GM18907 (cell line): Measurements from ENCODE around the gene CRADD.
"Not testable (repeated sequence)": the region's sequence is repeated elsewhere in the genome, so short reads cannot be mapped to it uniquely, and the experiment has no call there.

Source experiments
- ATAC-seq: cut with Tn5 transposase; IDR thresholded peaks from one replicate; pipeline ENCODE4 v1.9.1; 2021; ENCODE audit warnings: mild to moderate bottlenecking, moderate library complexity; ENCODE audit not compliant: unreplicated experiment

The CRADD gene

GRCh38 chr12:93918900-93919299 lies 241.7 kb downstream of the CRADD start:
- no peak for ATAC-seq

GRCh38 chr12:93921521-93921920 lies 244.3 kb downstream of the CRADD start:
- no peak for ATAC-seq

GRCh38 chr12:93922583-93923006 lies 245.4 kb downstream of the CRADD start:
- no peak for ATAC-seq

- no peak for ATAC-seq
These were observed 247.2 kb downstream of the CRADD start for GRCh38 chr12:93924367-93924766.

GRCh38 chr12:93925585-93926205 lies 248.5 kb downstream of the CRADD start:
- ATAC-seq: no peak

- no peak for ATAC-seq
These were observed 249.1 kb downstream of the CRADD start for GRCh38 chr12:93926237-93926636.

- not testable (repeated sequence) for ATAC-seq
These were observed 251.9 kb downstream of the CRADD start for GRCh38 chr12:93929081-93929480.

- no peak for ATAC-seq
These were observed 260.6 kb downstream of the CRADD start for GRCh38 chr12:93937812-93938211.

GRCh38 chr12:93938317-93938716 lies 261.1 kb downstream of the CRADD start:
- ATAC-seq: no peak

GRCh38 chr12:93938931-93939330 lies 261.8 kb downstream of the CRADD start:
- ATAC-seq: no peak

GRCh38 chr12:93939641-93940325 lies 262.6 kb downstream of the CRADD start:
- no peak for ATAC-seq

GRCh38 chr12:93943780-93944179 lies 266.6 kb downstream of the CRADD start:
- no peak for ATAC-seq

- no peak for ATAC-seq
These were observed 267.0 kb downstream of the CRADD start for GRCh38 chr12:93944201-93944600.
